ENCODE measurements around the gene PPP2R2C. TPM values are rescaled to one million over a fixed set of nuclear protein-coding genes. Genes with fewer than 3 reads are reported as not detected.

The PPP2R2C gene
- total RNA-seq, 3 donors from 2014 or later = not detected

- DNase-seq = no peak
- Mint-ChIP-seq H3K36me3 (ENCODE audit: insufficient read depth) (no peaks in the 10 kb centered on the region), H3K9me3 (no peaks in the 10 kb centered on the region), H3K27me3 (ENCODE audit: low read depth) (peaks cover 20% of the 10 kb centered on the region), H3K4me3 (no peak overlapping the region), H3K4me1 (ENCODE audit: low read depth) (no peaks in the 10 kb centered on the region)
- no peak for ATAC-seq
Measured at GRCh38 chr4:6422866-6423265, 49.5 kb downstream of the PPP2R2C start.

- Mint-ChIP-seq H3K27me3 (ENCODE audit: low read depth) (peaks cover 19% of the 10 kb centered on the region), H3K4me1 (ENCODE audit: low read depth) (no peaks in the 10 kb centered on the region), H3K36me3 (ENCODE audit: insufficient read depth) (no peaks in the 10 kb centered on the region), H3K4me3 (no peak overlapping the region), H3K9me3 (no peaks in the 10 kb centered on the region)
- no peak for DNase-seq
- no peak for ATAC-seq
Measured at GRCh38 chr4:6422105-6422504, 50.3 kb downstream of the PPP2R2C start.

- Mint-ChIP-seq H3K36me3 (ENCODE audit: insufficient read depth) (no peaks in the 10 kb centered on the region), H3K27me3 (ENCODE audit: low read depth) (peaks cover 19% of the 10 kb centered on the region), H3K9me3 (no peaks in the 10 kb centered on the region), H3K4me1 (ENCODE audit: low read depth) (no peaks in the 10 kb centered on the region), H3K4me3 (no peak overlapping the region)
- DNase-seq (no peak), ATAC-seq (no peak)
Measured at GRCh38 chr4:6421397-6421796, 51.0 kb downstream of the PPP2R2C start.

- Mint-ChIP-seq H3K4me1 (ENCODE audit: low read depth) (no peaks in the 10 kb centered on the region), H3K27me3 (ENCODE audit: low read depth) (peaks cover 24% of the 10 kb centered on the region), H3K4me3 (no peak overlapping the region), H3K36me3 (ENCODE audit: insufficient read depth) (no peaks in the 10 kb centered on the region), H3K9me3 (no peaks in the 10 kb centered on the region)
- no peak for DNase-seq
- ATAC-seq = no peak
Measured at GRCh38 chr4:6420972-6421371, 51.4 kb downstream of the PPP2R2C start.

- Mint-ChIP-seq H3K9me3 (no peaks in the 10 kb centered on the region), H3K27me3 (ENCODE audit: low read depth) (peaks cover 23% of the 10 kb centered on the region), H3K4me3 (no peak overlapping the region), H3K4me1 (ENCODE audit: low read depth) (no peaks in the 10 kb centered on the region), H3K36me3 (ENCODE audit: insufficient read depth) (no peaks in the 10 kb centered on the region)
- no peak for DNase-seq
- ATAC-seq = no peak
Measured at GRCh38 chr4:6420036-6420435, 52.4 kb downstream of the PPP2R2C start.

GRCh38 chr4:6419452-6420028 is 52.9 kb downstream of the PPP2R2C start:
- no peaks in the 10 kb centered on the region for H3K9me3 Mint-ChIP-seq
- no peak overlapping the region for H3K4me3 Mint-ChIP-seq
- ATAC-seq (no peak), DNase-seq (no peak)
- H3K4me1 Mint-ChIP-seq (ENCODE audit: low read depth) = no peaks in the 10 kb centered on the region
- peaks cover 22% of the 10 kb centered on the region for H3K27me3 Mint-ChIP-seq (ENCODE audit: low read depth)
- H3K36me3 Mint-ChIP-seq (ENCODE audit: insufficient read depth) = no peaks in the 10 kb centered on the region

GRCh38 chr4:6418193-6418755 is 54.1 kb downstream of the PPP2R2C start:
- ATAC-seq = no peak
- H3K9me3 Mint-ChIP-seq = no peaks in the 10 kb centered on the region
- H3K4me1 Mint-ChIP-seq (ENCODE audit: low read depth) = no peaks in the 10 kb centered on the region
- DNase-seq = no peak
- peaks cover 14% of the 10 kb centered on the region for H3K27me3 Mint-ChIP-seq (ENCODE audit: low read depth)
- H3K4me3 Mint-ChIP-seq = no peak overlapping the region
- H3K36me3 Mint-ChIP-seq (ENCODE audit: insufficient read depth) = no peaks in the 10 kb centered on the region

GRCh38 chr4:6417516-6418050 is 54.8 kb downstream of the PPP2R2C start:
- Mint-ChIP-seq H3K36me3 (ENCODE audit: insufficient read depth) (no peaks in the 10 kb centered on the region), H3K4me3 (no peak overlapping the region), H3K4me1 (ENCODE audit: low read depth) (no peaks in the 10 kb centered on the region), H3K9me3 (peaks cover 4% of the 10 kb centered on the region), H3K27me3 (ENCODE audit: low read depth) (peaks cover 13% of the 10 kb centered on the region)
- no peak for DNase-seq
- no peak for ATAC-seq

GRCh38 chr4:6416518-6417286 is 55.7 kb downstream of the PPP2R2C start:
- no peaks in the 10 kb centered on the region for H3K36me3 Mint-ChIP-seq (ENCODE audit: insufficient read depth)
- H3K4me1 Mint-ChIP-seq (ENCODE audit: low read depth) = no peaks in the 10 kb centered on the region
- peaks cover 11% of the 10 kb centered on the region for H3K27me3 Mint-ChIP-seq (ENCODE audit: low read depth)
- no peak overlapping the region for H3K4me3 Mint-ChIP-seq
- ATAC-seq (no peak), DNase-seq (no peak)
- H3K9me3 Mint-ChIP-seq = peaks cover 4% of the 10 kb centered on the region

GRCh38 chr4:6415031-6415705 is 57.2 kb downstream of the PPP2R2C start:
- peaks cover 4% of the 10 kb centered on the region for H3K9me3 Mint-ChIP-seq
- ATAC-seq = no peak
- DNase-seq = no peak
- H3K4me1 Mint-ChIP-seq (ENCODE audit: low read depth) = no peaks in the 10 kb centered on the region
- no peak overlapping the region for H3K4me3 Mint-ChIP-seq
- peaks cover 14% of the 10 kb centered on the region for H3K27me3 Mint-ChIP-seq (ENCODE audit: low read depth)
- H3K36me3 Mint-ChIP-seq (ENCODE audit: insufficient read depth) = no peaks in the 10 kb centered on the region

GRCh38 chr4:6414578-6414977 is 57.8 kb downstream of the PPP2R2C start:
- no peak for ATAC-seq
- DNase-seq = no peak
- no peaks in the 10 kb centered on the region for H3K36me3 Mint-ChIP-seq (ENCODE audit: insufficient read depth)
- H3K4me3 Mint-ChIP-seq = no peak overlapping the region
- H3K4me1 Mint-ChIP-seq (ENCODE audit: low read depth) = no peaks in the 10 kb centered on the region
- H3K27me3 Mint-ChIP-seq (ENCODE audit: low read depth) = peaks cover 14% of the 10 kb centered on the region
- peaks cover 4% of the 10 kb centered on the region for H3K9me3 Mint-ChIP-seq

GRCh38 chr4:6410664-6411063 is 61.8 kb downstream of the PPP2R2C start:
- H3K4me1 Mint-ChIP-seq (ENCODE audit: low read depth) = no peaks in the 10 kb centered on the region
- no peak for ATAC-seq
- no peak for DNase-seq
- H3K27me3 Mint-ChIP-seq (ENCODE audit: low read depth) = peaks cover 10% of the 10 kb centered on the region
- H3K9me3 Mint-ChIP-seq = peaks cover 4% of the 10 kb centered on the region
- no peak overlapping the region for H3K4me3 Mint-ChIP-seq
- no peaks in the 10 kb centered on the region for H3K36me3 Mint-ChIP-seq (ENCODE audit: insufficient read depth)

- DNase-seq (no peak), ATAC-seq (no peak)
- peaks cover 15% of the 10 kb centered on the region for H3K27me3 Mint-ChIP-seq (ENCODE audit: low read depth)
- no peaks in the 10 kb centered on the region for H3K36me3 Mint-ChIP-seq (ENCODE audit: insufficient read depth)
- H3K4me3 Mint-ChIP-seq = no peak overlapping the region
- no peaks in the 10 kb centered on the region for H3K4me1 Mint-ChIP-seq (ENCODE audit: low read depth)
- peaks cover 4% of the 10 kb centered on the region for H3K9me3 Mint-ChIP-seq
Measured at GRCh38 chr4:6410068-6410467, 62.3 kb downstream of the PPP2R2C start.

GRCh38 chr4:6409381-6409780 is 63.0 kb downstream of the PPP2R2C start:
- Mint-ChIP-seq H3K4me3 (no peak overlapping the region), H3K4me1 (ENCODE audit: low read depth) (no peaks in the 10 kb centered on the region), H3K27me3 (ENCODE audit: low read depth) (peaks cover 22% of the 10 kb centered on the region), H3K9me3 (peaks cover 4% of the 10 kb centered on the region), H3K36me3 (ENCODE audit: insufficient read depth) (no peaks in the 10 kb centered on the region)
- no peak for DNase-seq
- ATAC-seq = no peak

All from activated T-cell treated with anti-CD3 and anti-CD28 coated beads, Interleukin-2, amount 50 U/mL, for 4 hours (primary cell).